SK-N-SH treated with all-trans-retinoic acid at 6 μM for 48 hours (cell line): ENCODE data around the gene PARVB.

Experiments used
- BACH2 ChIP-seq: fragments of 250-450 bp; sonication (Bioruptor Pico); IDR thresholded peaks from 2 replicates; pipeline ENCODE4 v1.9.0; 2021; ENCODE audit warnings: mild to moderate bottlenecking, borderline replicate concordance
- ESRRG ChIP-seq: fragments of 250-450 bp; sonication (Bioruptor Pico); IDR thresholded peaks from 2 replicates; pipeline ENCODE4 v1.6.1; 2021; ENCODE audit warnings: mild to moderate bottlenecking
- GLIS3 ChIP-seq: fragments of 250-450 bp; sonication (Bioruptor Pico); IDR thresholded peaks from 2 replicates; pipeline ENCODE4 v1.5.0; 2020; ENCODE audit warnings: mild to moderate bottlenecking, moderate library complexity
- ISL1 ChIP-seq: fragments of 250-450 bp; sonication (Bioruptor Pico); IDR thresholded peaks from 2 replicates; pipeline ENCODE4 v2.1.2; 2022; ENCODE audit warnings: mild to moderate bottlenecking, moderate library complexity
- PPARA ChIP-seq: fragments of 250-450 bp; sonication (Bioruptor Pico); IDR thresholded peaks from 2 replicates; pipeline ENCODE4 v1.5.0; 2020; ENCODE audit warnings: mild to moderate bottlenecking, borderline replicate concordance
- RARB ChIP-seq: fragments of 250-450 bp; sonication (Bioruptor Pico); IDR thresholded peaks from 2 replicates; pipeline ENCODE4 v1.8.0; 2021; ENCODE audit warnings: mild to moderate bottlenecking, moderate library complexity
- TOX ChIP-seq: fragments of 250-450 bp; sonication (Bioruptor Pico); IDR thresholded peaks from 2 replicates; pipeline ENCODE4 v1.8.0; 2021; ENCODE audit warnings: mild to moderate bottlenecking, moderate library complexity, borderline replicate concordance
- ZFP3 ChIP-seq: fragments of 250-450 bp; sonication (Bioruptor Pico); IDR thresholded peaks from 2 replicates; pipeline ENCODE4 v1.5.0; 2020; ENCODE audit warnings: mild to moderate bottlenecking, moderate library complexity
- ZFP30 ChIP-seq: fragments of 450-650 bp; formaldehyde crosslinking; IDR thresholded peaks from 2 replicates; pipeline ENCODE4 v1.5.0; 2022; ENCODE audit warnings: mild to moderate bottlenecking, moderate library complexity
- ZNF565 ChIP-seq: fragments of 450-650 bp; formaldehyde crosslinking; conservative IDR thresholded peaks from 2 replicates; pipeline ENCODE4 v1.5.0; 2020; ENCODE audit warnings: low read depth, mild to moderate bottlenecking, moderate library complexity
- ZNF70 ChIP-seq: fragments of 450-650 bp; formaldehyde crosslinking; IDR thresholded peaks from 2 replicates; pipeline ENCODE4 v1.5.0; 2020; ENCODE audit warnings: mild to moderate bottlenecking, moderate library complexity
- TF ChIP-seq, protein P1 (sequence below): fragments of 250-450 bp; sonication (Bioruptor Pico); IDR thresholded peaks from 2 replicates; pipeline ENCODE4 v1.8.0; 2021; ENCODE audit warnings: low read depth, mild to moderate bottlenecking, moderate library complexity, borderline replicate concordance
- TF ChIP-seq, protein P2 (sequence below): fragments of 250-450 bp; sonication (Bioruptor Pico); IDR thresholded peaks from 2 replicates; pipeline ENCODE4 v1.5.0; 2020; ENCODE audit warnings: mild to moderate bottlenecking, moderate library complexity

- TF ChIP-seq RARB (CRISPR knock-in tag) (no peak), ZNF565 (CRISPR knock-in tag) (no peak), ISL1 (CRISPR knock-in tag) (no peak), ZFP30 (no peak), ZFP3 (CRISPR knock-in tag) (no peak), GLIS3 (CRISPR knock-in tag) (no peak), ZNF70 (CRISPR knock-in tag) (no peak), BACH2 (CRISPR knock-in tag) (no peak), PPARA (CRISPR knock-in tag) (no peak), TOX (CRISPR knock-in tag) (no peak), ESRRG (CRISPR knock-in tag) (no peak)
- TF ChIP-seq, protein P1, sequence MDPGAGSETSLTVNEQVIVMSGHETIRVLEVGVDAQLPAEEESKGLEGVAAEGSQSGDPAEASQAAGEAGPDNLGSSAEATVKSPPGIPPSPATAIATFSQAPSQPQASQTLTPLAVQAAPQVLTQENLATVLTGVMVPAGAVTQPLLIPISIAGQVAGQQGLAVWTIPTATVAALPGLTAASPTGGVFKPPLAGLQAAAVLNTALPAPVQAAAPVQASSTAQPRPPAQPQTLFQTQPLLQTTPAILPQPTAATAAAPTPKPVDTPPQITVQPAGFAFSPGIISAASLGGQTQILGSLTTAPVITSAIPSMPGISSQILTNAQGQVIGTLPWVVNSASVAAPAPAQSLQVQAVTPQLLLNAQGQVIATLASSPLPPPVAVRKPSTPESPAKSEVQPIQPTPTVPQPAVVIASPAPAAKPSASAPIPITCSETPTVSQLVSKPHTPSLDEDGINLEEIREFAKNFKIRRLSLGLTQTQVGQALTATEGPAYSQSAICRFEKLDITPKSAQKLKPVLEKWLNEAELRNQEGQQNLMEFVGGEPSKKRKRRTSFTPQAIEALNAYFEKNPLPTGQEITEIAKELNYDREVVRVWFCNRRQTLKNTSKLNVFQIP: no peak
- TF ChIP-seq, protein P2, sequence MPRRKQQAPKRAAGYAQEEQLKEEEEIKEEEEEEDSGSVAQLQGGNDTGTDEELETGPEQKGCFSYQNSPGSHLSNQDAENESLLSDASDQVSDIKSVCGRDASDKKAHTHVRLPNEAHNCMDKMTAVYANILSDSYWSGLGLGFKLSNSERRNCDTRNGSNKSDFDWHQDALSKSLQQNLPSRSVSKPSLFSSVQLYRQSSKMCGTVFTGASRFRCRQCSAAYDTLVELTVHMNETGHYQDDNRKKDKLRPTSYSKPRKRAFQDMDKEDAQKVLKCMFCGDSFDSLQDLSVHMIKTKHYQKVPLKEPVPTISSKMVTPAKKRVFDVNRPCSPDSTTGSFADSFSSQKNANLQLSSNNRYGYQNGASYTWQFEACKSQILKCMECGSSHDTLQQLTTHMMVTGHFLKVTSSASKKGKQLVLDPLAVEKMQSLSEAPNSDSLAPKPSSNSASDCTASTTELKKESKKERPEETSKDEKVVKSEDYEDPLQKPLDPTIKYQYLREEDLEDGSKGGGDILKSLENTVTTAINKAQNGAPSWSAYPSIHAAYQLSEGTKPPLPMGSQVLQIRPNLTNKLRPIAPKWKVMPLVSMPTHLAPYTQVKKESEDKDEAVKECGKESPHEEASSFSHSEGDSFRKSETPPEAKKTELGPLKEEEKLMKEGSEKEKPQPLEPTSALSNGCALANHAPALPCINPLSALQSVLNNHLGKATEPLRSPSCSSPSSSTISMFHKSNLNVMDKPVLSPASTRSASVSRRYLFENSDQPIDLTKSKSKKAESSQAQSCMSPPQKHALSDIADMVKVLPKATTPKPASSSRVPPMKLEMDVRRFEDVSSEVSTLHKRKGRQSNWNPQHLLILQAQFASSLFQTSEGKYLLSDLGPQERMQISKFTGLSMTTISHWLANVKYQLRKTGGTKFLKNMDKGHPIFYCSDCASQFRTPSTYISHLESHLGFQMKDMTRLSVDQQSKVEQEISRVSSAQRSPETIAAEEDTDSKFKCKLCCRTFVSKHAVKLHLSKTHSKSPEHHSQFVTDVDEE (CRISPR knock-in tag): no peak
Observed at GRCh38 chr22:44143579-44143978, 119.5 kb downstream of the PARVB start.
